ENCODE measurements around the gene SAMSN1.

DNA sequence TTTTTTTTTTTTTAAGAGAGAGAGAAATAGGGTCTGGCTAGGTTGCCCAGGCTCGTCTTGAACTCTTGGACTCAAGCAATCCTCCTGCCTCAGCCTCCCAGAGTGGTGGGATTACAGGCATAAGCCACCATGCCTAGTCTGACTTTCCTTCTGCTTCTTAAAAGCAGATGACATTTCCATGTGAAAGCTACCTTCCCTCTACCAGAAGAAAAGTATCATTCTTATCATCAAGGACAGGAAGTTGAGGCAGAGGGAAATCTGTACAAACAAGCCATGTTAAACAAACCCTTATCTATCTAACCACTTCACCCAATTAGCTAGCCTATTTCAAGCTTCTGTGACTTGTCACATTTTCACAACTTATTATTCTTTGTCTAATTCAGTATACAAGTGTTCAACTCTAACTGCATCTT is 54.8 kb downstream of the SAMSN1 start:
- TF ChIP-seq CTCF (IDR thresholded peaks at IDR 0.05; ENCODE audit: low read length): no peak
- no peak for TF ChIP-seq EZH2 (IDR thresholded peaks at IDR 0.05; ENCODE audit: borderline replicate concordance, low read length)

Measured in OCI-LY1 (cell line).